ENCODE results near the gene PTPRN2. TPM values are rescaled to one million over a fixed set of nuclear protein-coding genes. Genes with fewer than 3 reads are reported as not detected.

Gene PTPRN2
- total RNA-seq, 4 donors from 2014 or later, result 14.9 to 34.3 (median 21.3) TPM

DNA sequence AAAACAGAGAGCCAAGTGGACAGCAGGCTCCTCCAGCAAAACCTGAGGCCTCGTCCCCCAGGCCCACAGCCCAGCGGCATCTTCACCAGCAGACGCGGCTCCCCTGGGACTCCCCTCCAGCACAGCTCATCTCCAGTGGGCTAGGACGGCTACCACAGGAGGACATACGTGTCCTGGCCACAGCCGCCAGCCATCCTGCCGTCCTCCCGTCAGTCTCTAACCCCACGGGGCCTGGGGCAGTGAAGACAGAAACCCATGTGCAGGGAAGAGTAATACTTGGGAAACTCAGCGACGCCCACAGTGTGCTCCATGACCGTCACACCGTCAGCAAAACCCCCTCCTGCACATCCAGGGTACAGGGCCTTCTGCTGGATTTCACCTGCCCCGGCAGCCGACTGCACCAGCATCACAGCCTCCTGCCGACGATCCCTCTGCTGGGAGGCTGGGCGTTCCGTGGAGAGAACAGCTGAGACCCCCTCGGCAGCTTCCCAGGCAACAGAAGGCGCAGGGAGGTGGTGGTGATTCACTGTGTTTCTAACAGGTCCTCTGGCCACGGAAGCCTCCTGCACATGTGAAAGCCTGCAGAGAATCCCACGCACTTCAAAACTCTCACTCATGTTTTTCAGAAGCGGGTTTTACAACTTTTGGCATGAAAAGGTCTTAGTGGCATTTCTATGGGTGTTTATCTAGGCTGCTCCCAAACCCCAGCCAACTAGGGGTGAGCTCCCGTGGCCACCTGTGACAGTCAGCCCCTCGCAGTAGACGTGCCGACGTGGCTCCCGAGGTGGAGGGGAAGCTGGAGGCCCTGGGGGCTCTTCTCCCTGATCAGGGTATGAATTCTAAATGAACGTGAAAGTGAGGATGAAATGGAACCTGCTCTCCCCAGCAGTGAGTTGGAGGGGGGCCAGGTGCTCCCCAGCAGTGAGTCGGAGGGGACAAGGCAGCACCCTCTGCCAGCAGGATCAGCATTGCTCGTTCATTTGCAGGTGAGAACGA lies 513.5 kb downstream of the PTPRN2 start:
- Histone ChIP-seq H3K27ac (no peak overlapping the region), H3K4me1 (no peaks in the 10 kb centered on the region), H3K4me3 (no peak overlapping the region), H3K36me3 (no peaks in the 10 kb centered on the region), H3K27me3 (no peaks in the 10 kb centered on the region), H3K9me3 (no peaks in the 10 kb centered on the region)
- TF ChIP-seq, protein P1, sequence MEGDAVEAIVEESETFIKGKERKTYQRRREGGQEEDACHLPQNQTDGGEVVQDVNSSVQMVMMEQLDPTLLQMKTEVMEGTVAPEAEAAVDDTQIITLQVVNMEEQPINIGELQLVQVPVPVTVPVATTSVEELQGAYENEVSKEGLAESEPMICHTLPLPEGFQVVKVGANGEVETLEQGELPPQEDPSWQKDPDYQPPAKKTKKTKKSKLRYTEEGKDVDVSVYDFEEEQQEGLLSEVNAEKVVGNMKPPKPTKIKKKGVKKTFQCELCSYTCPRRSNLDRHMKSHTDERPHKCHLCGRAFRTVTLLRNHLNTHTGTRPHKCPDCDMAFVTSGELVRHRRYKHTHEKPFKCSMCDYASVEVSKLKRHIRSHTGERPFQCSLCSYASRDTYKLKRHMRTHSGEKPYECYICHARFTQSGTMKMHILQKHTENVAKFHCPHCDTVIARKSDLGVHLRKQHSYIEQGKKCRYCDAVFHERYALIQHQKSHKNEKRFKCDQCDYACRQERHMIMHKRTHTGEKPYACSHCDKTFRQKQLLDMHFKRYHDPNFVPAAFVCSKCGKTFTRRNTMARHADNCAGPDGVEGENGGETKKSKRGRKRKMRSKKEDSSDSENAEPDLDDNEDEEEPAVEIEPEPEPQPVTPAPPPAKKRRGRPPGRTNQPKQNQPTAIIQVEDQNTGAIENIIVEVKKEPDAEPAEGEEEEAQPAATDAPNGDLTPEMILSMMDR (IDR thresholded peaks at IDR 0.05), result no peak
- TF ChIP-seq POLR2A (IDR thresholded peaks at IDR 0.05), result no peak
- DNase-seq, result peak in 1 of 3 donors; percentile 22

DNA sequence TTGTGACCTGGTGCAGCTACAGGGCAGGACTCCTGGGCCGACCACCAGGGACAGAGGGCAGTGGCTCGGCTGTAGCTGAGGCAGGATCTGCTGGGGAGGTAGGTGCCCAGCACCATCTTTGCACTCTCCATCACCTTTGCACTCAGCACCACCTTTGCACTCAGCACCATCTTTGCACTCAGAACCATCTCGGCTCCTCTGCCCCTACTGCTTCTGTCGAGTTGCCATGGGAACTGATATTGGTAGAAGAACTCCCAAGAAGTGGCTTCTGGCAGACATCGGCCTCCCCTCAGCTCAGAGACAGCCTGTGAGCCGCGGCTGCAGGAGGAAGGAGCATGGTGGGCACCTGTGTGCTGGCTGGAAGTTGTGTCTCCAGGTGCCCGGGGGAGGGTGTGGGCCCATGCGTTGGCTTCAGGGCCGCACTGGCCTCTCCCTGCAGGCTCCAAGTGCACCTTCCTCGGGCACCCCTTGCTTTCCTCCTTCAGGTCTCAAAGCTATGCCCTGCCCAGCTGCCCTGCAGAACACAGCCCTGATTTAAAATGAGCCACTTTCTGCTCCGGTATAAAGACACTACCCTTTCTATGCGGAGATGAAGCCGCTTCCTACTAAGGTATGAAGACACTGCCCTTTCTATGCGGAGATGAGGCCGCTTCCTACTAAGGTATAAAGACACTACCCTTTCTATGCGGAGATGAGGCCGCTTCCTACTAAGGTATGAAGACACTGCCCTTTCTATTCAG lies 514.5 kb downstream of the PTPRN2 start:
- DNase-seq, result peak in 1 of 3 donors; percentile 37
- TF ChIP-seq POLR2A (IDR thresholded peaks at IDR 0.05), result no peak
- TF ChIP-seq, protein P1 (IDR thresholded peaks at IDR 0.05), result no peak

DNA sequence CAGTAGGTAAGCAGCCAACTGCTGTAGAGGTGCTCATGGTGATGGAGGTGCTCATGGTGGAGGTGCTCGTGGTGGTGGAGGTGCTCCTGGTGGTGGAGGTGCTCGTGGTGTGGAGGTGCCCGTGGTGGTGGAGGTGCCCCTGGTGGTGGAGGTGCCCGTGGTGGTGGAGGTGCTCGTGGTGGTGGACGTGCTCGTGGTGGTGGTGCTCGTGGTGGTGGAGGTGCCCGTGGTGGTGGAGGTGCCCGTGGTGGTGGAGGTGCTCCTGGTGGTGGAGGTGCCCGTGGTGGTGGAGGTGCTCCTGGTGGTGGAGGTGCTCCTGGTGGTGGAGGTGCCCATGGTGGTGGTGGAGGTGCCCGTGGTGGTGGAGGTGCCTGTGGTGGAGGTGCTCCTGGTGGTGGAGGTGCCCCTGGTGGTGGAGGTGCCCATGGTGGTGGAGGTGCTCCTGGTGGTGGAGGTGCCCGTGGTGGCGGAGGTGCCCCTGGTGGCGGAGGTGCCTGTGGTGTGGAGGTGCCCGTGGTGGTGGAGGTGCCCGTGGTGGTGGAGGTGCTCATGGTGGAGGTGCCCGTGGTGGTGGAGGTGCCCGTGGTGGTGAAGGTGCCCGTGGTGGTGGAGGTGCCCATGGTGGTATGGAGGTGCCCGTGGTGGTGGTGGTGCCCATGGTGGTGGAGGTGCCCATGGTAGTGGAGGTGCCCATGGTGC lies 517.3 kb downstream of the PTPRN2 start:
- Histone ChIP-seq H3K4me3 (no peak overlapping the region), H3K9me3 (no peaks in the 10 kb centered on the region), H3K27ac (no peak overlapping the region), H3K4me1 (no peaks in the 10 kb centered on the region), H3K27me3 (no peaks in the 10 kb centered on the region), H3K36me3 (no peaks in the 10 kb centered on the region)
- TF ChIP-seq, protein P1 (IDR thresholded peaks at IDR 0.05), result no peak
- TF ChIP-seq POLR2A (IDR thresholded peaks at IDR 0.05), result no peak
- peak in 1 of 3 donors; percentile 5 for DNase-seq

More for the DNA sequence above, 514.5 kb downstream of the PTPRN2 start:
- no peaks in the 10 kb centered on the region for H3K27me3 ChIP-seq
- H3K36me3 ChIP-seq, result no peaks in the 10 kb centered on the region
- H3K4me3 ChIP-seq, result no peak overlapping the region
- no peaks in the 10 kb centered on the region for H3K9me3 ChIP-seq
- H3K27ac ChIP-seq, result no peak overlapping the region
- H3K4me1 ChIP-seq, result no peaks in the 10 kb centered on the region

DNA sequence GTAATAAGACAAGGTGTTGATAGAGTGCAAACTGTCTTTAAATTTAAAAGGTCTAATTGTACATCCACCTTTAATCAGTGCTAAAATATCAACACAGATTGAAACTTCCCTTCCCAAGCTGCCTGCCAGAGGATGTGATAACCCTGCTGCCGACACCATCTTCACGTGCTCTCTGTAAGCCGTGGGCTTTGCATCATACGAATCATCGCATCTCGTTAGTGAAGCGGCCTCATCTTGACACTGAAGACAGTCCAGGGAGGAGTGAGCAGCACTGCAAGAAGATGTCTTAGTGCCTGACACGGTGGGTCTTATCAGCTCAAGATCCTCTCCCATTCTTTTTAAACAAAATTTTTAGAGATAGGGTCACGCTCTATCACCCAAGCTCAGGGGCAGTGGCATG lies 518.8 kb downstream of the PTPRN2 start:
- Histone ChIP-seq H3K36me3 (no peaks in the 10 kb centered on the region), H3K27me3 (no peaks in the 10 kb centered on the region), H3K4me1 (no peaks in the 10 kb centered on the region), H3K9me3 (no peaks in the 10 kb centered on the region), H3K4me3 (no peak overlapping the region), H3K27ac (no peak overlapping the region)
- peak in 1 of 3 donors; percentile 17 for DNase-seq
- TF ChIP-seq, protein P1 (IDR thresholded peaks at IDR 0.05), result no peak
- TF ChIP-seq POLR2A (IDR thresholded peaks at IDR 0.05), result no peak

DNA sequence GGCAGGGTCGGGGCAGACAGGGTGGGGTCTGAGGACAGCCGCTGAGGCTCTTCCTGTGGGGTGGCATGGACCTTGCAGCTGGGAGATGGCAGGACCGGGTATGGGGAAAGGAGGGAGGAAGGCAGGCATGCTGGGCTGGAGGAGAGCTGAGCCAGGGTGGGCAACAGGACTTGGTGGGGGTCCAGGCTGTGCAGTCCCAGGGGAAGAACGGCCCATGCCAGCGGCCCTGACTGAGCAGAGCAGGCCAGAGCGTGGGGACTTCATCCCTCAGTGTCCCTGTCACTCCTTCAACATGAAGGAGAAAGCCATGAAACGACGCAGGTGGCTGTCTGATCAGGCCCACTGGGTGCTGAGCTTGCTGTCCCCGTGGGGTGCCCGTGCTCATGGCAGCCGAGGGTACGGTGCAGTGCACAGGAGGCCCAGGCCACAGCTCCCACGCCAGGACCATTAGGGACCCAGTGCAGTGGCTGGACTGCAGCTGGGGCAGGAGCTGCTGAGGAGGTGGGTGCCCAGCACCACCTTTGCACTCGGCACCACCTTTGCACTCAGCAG lies 519.6 kb downstream of the PTPRN2 start:
- no peak overlapping the region for H3K4me3 ChIP-seq
- H3K36me3 ChIP-seq, result no peaks in the 10 kb centered on the region
- peak in 2 of 3 donors; percentile 18 to 38 for DNase-seq
- TF ChIP-seq, protein P1 (IDR thresholded peaks at IDR 0.05), result no peak
- TF ChIP-seq POLR2A (IDR thresholded peaks at IDR 0.05), result no peak
- no peaks in the 10 kb centered on the region for H3K9me3 ChIP-seq
- H3K27me3 ChIP-seq, result no peaks in the 10 kb centered on the region
- no peaks in the 10 kb centered on the region for H3K4me1 ChIP-seq
- H3K27ac ChIP-seq, result no peak overlapping the region
